Coronary artery (tissue), 2 donors: Measurements from ENCODE around the gene MLYCD.

Experiments used
- DNase-seq: peaks from one replicate; pipeline ENCODE4 v3.0.0-alpha.2; 2017; ENCODE audit warnings: low spot score
- H3K27ac ChIP-seq, 2 donors: fragments of 200-600 bp; sonication (generic); one replicate each; pipeline ENCODE4 v1.5.1; 2016 to 2019
- H3K4me3 ChIP-seq: fragments of 200-600 bp; sonication (generic); 2 replicates; pipeline ENCODE4 v1.5.1; 2016; ENCODE audit warnings: mild to moderate bottlenecking, moderate library complexity
- CTCF ChIP-seq: fragments of 200-600 bp; sonication (generic); IDR thresholded peaks from one replicate; pipeline ENCODE4 v1.5.1; 2019; ENCODE audit warnings: antibody characterized with exemption

The MLYCD gene

DNA sequence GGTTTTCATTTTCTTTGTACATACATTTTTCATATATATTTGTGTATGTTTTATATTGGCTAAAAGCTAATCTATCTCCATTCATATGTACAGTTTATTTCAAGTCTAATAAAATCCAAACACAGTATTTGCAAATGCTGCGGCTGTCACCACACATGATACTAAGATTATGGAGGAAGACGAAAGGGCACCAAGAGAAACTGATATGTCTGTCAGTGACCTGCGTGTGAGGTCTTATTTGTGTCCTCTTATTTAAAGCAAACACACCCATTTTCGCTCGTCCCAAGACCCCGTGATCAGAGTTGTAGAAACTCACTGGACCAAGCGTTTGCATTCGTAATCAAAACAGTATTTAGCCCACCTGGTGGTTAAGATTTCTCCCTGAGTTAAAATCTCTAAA is 8.2 kb downstream of the MLYCD start:
- no peak for TF ChIP-seq CTCF
- H3K27ac ChIP-seq = no peak overlapping the region
- no peak overlapping the region for H3K4me3 ChIP-seq
- no peak for DNase-seq

GRCh38 chr16:83907631-83908250 is 8.8 kb downstream of the MLYCD start:
- H3K27ac ChIP-seq = no peak overlapping the region
- DNase-seq = no peak
- H3K4me3 ChIP-seq = no peak overlapping the region
- no peak for TF ChIP-seq CTCF

DNA sequence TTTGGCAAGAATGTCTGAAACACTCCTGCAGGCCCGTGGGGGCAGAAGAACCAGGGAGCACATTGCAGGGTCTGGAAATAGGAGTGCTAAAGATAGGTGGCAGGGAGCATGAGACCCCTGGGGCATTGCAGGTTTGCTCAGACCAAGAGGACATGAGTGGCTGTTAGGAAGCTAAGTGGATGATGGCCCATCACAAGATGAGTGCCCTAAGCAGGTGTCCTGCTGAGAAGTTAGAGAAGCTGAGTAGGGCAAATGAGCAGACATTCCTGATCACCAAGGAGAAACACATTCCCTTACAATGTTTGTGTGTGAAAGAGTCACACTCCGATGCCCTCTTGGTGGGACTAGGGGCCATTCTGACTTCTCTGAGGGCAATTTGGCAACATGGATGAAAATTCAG is 9.9 kb downstream of the MLYCD start:
- Histone ChIP-seq H3K27ac (no peak overlapping the region), H3K4me3 (no peak overlapping the region)
- no peak for DNase-seq
- TF ChIP-seq CTCF = no peak

- H3K27ac ChIP-seq = no peak overlapping the region
- DNase-seq = no peak
- no peak for TF ChIP-seq CTCF
- no peak overlapping the region for H3K4me3 ChIP-seq
Measured at GRCh38 chr16:83911290-83911689, 12.4 kb downstream of the MLYCD start.

GRCh38 chr16:83912519-83913244 is 13.8 kb downstream of the MLYCD start:
- TF ChIP-seq CTCF = no peak
- DNase-seq = no peak
- H3K27ac ChIP-seq = no peak overlapping the region

GRCh38 chr16:83913245-83913633 is 14.3 kb downstream of the MLYCD start:
- Histone ChIP-seq H3K4me3 (no peak overlapping the region), H3K27ac (no peak overlapping the region)
- TF ChIP-seq CTCF = no peak
- no peak for DNase-seq

More at GRCh38 chr16:83912519-83913244, 13.8 kb downstream of the MLYCD start:
- no peak overlapping the region for H3K4me3 ChIP-seq
